Cortex of kidney (tissue), 1 donor: ENCODE results near the gene PAQR6.
A peak's percentile ranks its signal among the peaks of the same experiment; 100 is the strongest.
"Not testable (repeated sequence)": the region's sequence is repeated elsewhere in the genome, so short reads cannot be mapped to it uniquely, and the experiment has no call there.

ENCODE experiments used
- DNase-seq: peaks from one replicate; lab custom pipeline; 2025; lab: John Stamatoyannopoulos, UW

The PAQR6 gene

DNA sequence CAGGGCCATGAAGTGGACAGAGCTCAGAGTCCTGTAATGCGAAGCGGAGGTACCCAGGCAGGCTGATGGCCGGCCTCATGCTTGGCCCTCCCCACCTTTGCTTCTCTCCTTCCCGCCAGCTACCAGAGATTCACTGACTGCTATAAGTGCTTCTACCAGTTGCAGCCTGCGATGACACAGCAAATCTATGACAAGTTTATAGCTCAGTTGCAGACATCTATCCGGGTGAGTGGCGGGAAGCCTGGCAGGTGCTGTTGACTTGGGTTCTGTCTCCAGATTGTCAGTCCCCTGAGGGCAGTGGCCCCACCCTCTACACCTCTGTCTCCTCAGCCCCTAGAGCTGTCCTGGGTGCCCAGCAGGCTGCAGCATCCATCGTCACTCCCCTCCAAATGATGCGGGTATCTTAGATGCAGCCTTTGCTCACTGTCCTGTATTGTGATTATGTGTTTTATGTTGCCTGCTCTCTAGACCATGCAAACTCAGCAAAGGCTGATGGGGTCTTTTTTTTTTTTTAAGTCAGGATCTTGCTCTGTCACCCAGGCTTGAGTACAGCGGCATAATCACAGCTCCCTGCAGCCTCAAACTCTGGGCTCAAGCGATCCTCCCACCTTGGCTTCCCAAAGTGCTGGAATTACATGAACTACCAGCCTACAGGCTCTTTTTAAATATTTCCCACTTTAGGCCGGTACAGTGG, 15.5 kb downstream of the PAQR6 start:
- no peak for DNase-seq

DNA sequence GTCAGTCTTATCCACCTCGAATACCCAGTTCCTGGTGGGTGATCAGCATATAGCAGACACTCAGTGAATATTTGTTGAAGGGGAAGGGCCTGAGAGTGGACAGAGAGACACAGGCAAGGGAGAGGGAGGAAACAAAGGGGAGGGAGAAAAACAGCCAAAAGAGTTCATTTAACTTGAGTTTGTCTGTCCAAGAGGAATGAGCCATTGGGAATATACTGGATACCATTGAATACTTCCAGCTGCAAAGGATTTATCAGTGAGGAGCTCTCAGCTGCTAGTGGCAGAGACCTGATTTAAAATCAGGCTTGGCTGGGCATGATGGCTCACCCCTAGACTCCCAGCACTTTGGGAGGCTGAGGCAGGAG, 17.4 kb downstream of the PAQR6 start:
- no peak for DNase-seq

DNA sequence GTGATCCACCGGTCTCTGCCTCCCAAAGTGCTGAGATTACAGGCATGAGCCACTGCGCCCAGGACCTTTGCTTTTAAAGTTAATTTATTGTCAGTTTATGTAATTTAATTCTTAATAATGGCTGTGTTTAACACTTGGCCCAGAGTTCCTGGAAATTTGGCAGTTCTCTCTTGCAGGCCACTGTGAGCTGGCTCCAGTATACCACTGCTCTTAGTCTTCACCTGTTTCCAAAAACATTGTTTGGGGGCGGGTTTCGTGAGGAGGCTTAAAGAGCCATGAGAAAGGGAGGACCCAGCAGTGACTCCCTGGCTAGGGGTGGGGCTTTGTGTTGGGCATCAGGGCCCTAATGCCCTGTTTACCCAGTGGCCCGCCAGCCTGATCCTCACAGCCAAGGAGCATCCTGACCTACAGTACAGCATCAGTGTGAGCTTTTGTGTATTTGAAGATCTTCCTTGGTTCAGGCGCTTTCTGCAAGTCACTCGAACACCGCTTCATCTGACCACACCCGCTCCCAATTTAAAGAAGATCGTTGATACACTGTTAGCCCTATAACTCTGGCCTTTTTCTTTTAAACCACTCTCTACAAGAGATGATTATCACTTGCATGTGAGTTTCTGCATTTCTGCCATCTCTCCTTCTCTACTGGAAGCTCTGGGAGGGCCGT, 17.9 kb downstream of the PAQR6 start:
- no peak for DNase-seq

DNA sequence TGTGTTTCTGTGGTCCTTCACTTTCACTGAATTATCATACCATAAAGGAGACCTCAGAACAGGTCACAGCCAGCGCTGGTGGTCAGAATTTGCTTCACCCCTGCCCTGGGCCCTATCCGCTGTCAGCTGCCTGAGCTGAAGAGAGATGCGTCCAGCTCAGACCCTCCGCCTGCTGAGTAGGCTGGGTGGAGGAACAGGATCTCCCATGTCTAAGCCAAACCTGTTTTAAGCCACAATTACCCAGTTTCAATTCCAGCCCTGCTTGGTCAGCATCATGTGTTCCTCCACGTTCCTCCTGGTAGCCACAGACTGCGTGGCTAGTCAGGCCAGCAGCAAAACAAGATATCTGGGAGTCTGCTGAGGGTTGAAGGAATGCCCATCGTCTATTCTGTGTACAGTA, 19.4 kb downstream of the PAQR6 start:
- DNase-seq = no peak

DNA sequence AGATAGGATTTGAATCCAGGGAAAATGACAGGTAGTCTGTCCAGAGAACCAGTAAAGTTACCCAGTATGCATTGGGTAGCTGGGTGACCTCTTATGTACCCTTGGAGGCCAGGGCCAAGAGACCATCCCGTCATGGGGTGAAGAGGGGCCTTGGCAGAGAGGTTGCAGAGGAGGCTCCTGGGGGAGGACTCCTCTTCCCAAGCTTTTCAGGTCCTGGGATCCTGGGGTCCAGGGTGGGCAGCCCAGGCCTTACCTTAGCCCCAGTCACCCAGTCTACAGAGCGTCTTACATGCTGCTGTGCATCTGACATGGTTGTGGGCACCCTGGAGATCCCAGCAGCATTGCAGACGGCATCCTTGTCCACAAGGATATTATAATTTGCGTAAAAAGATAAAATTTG, 21.1 kb downstream of the PAQR6 start:
- DNase-seq = no peak

DNA sequence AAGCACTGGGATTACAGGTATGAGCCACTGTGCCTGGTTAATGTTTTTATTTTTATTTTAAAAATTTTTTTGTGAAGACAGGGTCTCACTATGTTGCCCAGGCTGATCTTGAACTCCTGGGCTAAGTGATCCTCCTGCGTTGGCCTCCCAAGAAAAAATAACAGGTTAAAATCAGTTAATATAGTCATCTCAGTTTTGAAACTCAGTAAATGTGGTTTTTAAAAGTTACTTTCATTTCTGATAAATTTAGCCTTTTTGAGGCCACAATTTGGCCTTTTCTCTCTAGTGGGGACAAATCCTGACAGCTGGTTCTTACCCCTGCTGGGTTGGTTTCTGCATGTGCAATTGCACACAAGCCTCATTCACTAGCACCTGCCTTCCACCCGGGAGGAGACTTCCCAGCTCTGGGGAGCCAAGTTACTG, 21.7 kb downstream of the PAQR6 start:
- DNase-seq = no peak

DNA sequence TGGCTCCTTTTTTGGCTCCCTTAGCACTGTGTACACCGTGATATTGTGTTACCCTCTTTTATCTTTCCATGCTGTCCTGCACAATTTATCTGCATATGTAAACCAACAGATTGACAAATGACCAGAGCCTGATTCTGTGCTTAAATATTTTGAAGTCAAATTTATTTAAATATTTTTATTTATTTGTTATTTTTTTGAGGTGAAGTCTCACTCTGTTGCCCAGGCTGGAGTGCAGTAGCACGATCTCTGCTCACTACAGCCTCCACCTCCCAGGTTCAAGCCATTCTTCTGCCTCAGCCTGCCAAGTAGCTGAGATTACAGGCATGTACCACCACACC, 22.2 kb downstream of the PAQR6 start:
- no peak for DNase-seq

DNA sequence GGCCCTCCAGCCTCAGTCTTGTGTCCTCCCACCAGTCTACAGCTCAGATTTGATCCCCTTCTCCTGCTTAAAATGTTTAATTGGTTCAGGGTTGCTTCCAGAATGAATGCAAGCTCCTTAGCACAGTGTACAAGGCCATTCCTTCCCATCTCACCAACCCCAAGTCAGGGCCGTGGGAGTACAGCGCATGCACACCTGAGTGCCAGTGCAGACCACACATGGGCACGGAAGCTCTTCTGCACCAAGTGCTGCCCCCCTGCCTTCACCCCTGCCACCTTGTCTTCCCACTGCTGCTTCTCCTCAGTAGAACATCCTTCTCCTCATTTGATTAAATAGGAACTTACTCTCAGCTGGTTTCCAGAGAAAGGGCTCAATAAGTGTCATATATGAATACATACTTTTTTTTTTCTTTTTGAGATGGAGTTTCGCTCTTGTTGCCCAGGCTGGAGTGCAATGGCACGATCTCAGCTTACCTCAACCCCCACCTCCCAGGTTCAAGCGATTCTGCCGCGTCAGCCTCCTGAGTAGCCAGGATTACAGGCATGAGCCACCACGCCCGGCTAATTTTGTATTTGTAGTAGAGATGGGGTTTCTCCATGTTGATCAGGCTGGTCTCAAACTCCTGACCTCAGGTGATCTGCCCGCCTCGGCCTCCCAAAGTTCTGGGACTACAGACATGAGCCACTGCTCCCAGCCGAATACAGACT, 25.7 kb downstream of the PAQR6 start:
- no peak for DNase-seq

DNA sequence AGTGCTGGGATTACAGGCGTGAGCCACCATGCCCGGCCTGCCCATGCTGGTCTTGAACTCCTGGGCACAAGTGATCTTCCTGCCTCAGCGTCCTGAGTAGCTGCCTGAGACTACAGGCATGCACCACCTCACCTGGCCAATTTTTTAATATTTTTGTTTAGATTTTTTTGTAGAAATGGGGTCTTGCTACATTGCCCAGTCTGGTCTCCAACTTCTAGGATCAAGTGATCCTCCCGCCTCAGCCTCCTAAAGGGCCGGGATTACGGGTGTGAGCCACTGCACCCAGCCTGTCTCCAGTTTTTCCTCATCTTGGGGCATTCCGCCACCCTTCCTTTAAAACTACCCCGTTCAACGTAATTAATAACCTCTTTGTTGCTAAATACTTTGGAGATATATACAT, 27.6 kb downstream of the PAQR6 start:
- DNase-seq = no peak

DNA sequence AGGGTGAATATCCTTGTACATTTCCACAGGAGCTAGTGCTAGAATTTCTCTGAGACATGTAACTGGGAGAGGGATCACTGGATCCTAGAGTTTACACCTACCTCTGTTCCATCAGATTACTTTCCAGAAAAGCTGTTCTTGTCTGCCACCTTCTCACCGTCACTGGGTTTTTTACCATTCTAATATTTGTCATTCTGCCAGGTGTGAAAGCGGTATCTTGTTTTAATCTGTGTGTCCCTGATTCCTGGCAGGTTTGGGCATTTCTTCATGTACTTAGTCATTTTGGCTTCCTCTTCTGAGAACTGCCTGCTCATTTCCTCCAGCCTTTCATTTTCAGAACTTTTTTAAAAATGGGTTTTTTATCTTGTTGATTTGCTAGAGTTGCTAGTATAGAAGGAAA, 30.0 kb downstream of the PAQR6 start:
- no peak for DNase-seq

DNA sequence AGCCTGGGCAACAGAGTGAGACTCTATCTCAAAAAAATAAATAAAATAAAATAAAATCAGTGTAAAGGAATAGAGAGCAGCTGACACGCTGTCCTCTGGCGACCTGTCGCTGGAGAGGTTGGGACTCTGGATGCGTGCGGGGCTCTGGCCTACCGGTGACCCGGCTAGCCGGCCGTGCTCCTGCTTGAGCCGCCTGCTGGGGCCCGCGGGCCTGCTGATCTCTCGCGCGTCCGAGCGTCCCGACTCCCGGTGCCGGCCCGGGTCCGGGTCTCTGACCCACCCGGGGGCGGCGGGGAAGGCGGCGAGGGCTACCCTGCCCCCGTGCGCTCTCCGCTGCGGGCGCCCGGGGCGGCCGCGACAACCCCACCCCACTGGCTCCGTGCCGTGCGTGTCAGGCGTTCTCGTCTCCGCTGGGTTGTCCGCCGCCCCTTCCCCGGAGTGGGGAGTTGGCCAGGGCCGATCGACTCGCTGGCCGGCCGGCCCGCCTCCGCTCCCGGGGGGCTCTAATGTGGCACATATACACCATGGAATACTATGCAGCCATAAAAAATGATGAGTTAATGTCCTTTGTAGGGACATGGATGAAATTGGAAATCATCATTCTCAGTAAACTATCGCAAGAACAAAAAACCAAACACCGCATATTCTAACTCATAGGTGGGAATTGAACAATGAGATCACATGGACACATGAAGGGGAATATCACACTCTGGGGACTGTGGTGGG, 31.3 kb downstream of the PAQR6 start:
- DNase-seq = not testable (repeated sequence)

DNA sequence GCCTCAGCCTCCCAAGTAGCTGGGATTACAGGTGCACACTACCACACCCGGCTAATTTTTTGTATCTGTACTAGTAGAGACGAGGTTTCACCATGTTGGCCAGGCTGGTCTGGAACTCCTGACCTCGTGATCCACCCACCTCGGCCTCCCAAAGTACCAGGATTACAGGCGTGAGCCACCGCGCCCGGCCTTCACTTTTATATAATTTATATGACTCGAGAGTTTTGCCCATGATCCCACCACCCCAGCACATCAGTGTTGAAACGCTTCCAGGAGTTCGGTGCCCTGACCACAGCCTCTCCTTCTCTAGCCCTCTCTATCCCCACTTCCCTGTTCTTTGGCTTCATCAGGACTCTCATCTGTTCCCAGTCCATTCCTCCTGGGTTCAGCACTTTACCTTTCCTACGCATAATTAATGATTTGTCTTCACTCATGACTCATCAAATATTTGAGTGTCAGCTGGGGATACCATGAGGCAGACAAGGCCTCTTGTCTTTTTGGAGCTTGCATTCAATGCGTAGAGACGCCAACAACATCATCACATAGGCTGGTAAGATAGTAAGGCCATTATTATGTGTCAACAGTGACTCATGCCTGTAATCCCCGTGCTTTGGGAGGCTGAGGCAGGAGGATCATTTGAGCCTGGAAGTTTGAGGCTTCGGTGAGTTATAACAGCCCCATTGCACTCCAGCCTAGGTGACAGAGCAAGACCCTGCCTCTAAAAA, 33.7 kb downstream of the PAQR6 start:
- no peak for DNase-seq

DNA sequence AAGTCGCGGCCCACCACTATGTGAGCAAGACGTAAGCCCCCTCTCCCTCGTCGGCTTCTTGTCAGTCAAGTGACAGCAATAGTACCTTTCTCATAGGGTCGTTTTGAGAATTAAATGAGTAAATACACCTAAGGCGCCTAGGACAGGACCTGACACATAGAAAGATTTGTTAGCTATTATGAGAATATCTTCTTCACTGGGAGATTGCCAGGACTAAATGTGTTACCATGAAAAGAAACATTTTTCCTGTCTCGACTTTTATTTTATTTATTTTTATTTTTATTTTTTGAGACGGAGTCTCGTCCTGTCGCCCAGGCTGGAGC, 34.3 kb downstream of the PAQR6 start:
- no peak for DNase-seq

DNA sequence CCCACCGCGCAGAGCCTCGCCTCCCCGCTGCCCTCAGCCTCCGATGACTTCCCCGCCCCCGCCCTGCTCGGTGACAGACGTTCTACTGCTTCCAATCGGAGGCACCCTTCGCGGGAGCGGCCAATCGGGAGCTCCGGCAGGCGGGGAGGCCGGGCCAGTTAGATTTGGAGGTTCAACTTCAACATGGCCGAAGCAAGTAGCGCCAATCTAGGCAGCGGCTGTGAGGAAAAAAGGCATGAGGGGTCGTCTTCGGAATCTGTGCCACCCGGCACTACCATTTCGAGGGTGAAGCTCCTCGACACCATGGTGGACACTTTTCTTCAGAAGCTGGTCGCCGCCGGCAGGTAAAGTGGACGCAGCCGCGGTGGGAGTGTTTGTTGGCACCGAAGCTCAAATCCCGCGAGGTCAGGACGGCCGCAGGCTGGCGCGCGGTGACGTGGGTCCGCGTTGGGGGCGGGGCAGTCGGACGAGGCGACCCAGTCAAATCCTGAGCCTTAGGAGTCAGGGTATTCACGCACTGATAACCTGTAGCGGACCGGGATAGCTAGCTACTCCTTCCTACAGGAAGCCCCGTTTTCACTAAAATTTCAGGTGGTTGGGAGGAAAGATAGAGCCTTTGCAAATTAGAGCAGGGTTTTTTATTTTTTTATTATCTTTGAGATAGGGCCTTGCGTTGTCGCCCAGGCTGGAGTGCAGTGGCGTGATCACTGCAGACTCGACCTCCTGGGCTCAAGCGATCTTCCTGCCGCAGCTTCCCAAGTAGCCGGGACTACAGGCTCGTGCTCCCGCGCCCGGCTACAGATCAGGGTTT, 34.8 kb downstream of the PAQR6 start, which contains the start of gene PMF1:
Gene PMF1, plus strand, starts transcription at position 175 of the 811 bp plus-strand sequence. Its CDS starts 9 bp downstream, at position 184.
- DNase-seq = peak; percentile 93

DNA sequence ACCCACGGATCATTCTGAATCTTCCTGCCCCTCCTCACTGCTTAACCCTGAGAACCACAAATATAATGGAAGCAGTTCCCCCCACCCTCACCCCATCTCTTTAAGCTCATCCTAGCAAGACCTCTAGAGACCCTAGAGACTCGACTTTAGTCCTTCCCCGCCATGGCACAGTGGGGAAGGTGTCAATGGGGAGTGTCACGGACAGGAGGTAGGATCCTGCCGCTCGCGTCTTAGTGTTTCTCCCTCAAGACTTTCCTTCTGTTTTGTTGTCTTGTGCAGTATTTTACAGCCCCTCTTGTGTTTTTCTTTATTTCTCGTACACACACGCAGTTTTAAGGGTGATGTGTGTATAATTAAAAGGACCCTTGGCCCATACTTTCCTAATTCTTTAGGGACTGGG, 35.7 kb downstream of the PAQR6 start:
- DNase-seq = no peak

DNA sequence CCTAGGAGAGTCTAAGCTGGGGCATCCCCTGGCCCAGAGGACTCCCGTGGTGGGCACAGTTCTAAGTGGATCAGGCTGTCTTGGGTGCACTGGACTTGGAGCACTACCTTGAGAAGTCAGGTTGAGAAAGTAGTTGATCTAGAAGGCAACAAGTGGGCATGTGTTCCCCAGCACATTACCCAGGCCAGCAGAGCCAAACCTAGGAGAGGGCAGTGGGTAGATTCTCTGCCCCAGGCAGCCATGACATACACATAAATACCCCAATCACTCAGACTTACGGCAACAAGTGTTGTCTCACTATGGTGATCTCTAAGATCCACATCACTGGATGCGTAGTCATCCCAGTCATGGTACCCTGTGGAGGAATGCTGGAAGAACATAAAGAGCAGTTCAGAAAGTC, 36.6 kb downstream of the PAQR6 start:
- no peak for DNase-seq

DNA sequence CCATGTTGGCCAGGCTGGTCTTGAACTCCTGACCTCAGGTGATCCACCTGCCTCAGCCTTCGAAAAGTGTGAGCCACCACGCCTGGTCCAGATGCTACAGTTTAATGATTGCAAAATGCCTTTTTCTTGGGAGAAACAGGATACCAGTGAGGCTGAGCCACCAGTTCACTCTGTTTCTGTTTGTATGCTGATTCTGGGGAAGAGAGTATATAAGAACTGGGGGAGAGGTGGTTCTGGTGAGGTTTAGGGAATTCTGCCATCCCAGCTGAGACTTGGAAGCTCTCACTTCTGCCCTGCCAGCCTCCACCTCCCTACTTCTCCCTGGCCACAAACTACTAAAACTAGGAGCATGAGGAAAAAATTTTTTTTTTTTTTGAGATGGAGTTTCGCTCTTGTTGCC, 43.2 kb downstream of the PAQR6 start:
- DNase-seq = no peak

DNA sequence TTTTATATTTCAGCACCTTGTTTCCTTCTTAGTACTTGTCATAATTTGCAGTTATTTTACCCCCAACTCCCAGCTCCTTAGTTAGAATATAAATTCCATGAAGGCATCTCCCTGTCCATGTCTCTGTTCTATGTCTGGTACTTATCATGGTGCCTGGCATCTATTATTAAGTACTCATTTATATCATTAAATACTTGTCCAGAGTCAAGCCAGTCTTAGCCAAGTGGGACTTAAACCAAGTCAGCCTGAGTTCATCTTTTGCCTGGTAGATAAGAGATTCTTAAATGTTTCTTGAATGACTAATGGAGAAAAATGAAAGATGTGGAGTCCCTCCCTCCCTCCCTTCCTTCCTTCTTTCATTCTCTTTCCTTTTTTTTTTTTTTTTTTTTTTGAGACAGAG, 44.5 kb downstream of the PAQR6 start:
- no peak for DNase-seq

DNA sequence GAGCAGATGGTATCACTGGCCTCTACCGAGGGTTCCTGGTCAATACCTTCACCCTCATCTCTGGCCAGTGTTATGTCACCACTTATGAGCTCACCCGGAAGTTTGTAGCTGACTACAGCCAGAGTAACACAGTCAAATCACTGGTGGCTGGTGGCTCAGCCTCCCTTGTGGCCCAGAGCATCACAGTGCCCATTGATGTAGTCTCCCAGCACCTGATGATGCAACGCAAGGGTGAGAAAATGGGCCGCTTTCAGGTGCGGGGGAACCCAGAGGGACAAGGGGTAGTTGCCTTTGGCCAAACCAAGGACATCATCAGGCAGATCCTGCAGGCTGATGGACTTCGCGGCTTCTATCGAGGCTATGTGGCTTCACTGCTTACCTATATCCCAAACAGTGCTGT, 47.8 kb downstream of the PAQR6 start:
- no peak for DNase-seq

DNA sequence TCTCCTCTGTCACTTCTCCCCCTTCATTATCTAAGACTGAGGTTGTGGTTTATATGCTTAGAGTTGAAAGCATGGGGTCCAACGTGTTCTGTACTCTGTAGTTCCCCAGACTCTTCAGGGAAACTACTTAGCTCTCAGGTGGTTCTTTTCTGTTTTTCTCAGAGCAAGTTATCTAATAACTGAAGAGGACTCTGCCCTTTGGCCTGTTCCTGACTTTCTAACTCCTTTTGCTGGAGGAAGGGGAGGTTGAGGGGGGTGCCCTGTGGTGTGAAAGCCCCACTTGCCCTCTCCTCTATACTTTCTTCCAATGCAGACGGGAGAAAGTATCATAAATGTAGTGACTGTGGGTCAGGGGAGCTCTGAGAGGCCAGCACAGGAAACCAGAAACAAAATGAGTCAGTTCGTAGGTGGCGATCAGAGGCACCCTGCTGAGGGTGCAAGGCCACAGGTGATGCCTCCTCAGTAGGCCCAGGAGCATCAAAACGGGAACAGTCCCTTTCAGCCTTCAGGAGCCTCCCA, 49.0 kb downstream of the PAQR6 start:
- DNase-seq = no peak

DNA sequence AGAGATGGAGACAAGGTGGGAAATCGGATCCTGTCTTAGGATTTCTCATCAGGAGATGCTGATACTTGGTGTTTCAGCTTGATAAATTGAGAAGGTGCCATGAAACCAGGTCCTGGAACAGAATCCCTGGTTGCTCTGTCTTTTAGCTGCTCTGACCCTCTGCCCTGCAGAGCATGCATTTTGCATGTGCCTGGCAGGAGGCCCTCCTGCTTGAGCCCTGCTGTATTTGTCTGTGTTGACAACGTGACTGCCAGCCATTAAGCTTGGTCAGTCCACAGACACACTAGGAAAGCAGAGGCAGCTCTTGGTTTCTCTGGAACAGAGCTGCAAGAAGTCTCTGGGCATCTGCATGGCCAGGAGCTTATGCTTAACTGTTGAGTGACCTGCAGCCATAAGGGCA, 51.4 kb downstream of the PAQR6 start:
- no peak for DNase-seq
